Measurements from ENCODE around the gene FZD2. TPM values are rescaled to one million over a fixed set of nuclear protein-coding genes. Genes with fewer than 3 reads are reported as not detected.

FZD2 gene
- total and polyA plus RNA-seq, 2 of the 8 experiments (the other 6 are each of a cell fraction or from before 2014, with no cell fraction given) = 17.6 to 86.7 TPM

DNA sequence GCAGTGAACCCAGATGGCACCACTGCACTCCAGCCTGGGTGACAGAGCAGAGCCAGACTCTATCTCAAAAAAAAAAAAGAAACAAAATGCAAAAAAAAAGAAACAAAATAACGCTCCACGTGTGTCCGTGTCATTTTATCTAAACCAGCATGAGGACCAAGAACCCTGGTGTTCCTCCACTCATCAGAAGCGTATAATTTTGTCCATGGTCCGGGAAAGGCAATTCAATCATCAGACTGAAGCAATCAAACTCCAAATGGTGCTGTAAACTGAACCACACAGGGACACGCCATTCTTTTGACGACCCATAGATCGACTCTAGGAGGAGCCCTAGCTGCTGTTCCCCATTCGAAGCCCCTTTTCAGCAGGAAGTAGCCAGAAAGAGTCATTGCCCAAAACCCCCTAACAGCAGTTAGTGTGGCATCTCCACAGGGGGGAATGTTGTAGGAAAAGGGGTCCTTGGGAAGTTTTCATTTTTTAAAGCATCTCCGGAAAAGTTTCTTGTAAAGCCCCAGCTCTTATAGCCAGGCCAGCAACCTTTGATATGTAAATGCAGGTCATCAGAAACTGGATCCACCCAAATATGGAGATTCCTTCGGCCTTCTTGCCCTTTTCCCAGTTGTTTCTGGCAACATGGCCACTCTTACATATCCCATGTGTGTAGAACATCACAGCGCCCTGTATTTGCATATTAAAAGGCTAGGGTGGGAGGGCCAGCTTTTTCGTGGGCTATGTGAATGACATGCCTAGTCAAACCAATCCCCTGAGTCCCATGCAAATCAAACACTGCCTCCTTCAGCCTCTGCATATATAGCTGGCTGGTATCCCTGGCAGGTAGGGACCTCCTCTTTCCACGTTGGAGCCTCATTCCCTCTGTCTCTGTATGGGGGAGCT is 45.8 kb upstream of the FZD2 start (continued):
- TF ChIP-seq TEAD4 (IDR thresholded peaks at IDR 0.05; ENCODE audit: low read depth, low read length) (0 out of 2 replicates have a peak, but pooled peaks have one; percentile 12), YY1 (IDR thresholded peaks at IDR 0.05; ENCODE audit: low read depth, low read length) (peak; percentile 72), SRF (IDR thresholded peaks at IDR 0.05; ENCODE audit: low read depth, low read length) (peak; percentile 74; the same call in 1 of the 2 replicates)

All from H1 (cell line).